ENCODE results near the gene RBM6.

- TF ChIP-seq CTCF (IDR thresholded peaks at IDR 0.05; ENCODE audit: low read length) (no peak), EZH2 (optimal IDR thresholded peaks at IDR 0.05; ENCODE audit: low read depth, low read length) (no peak)
Measured at GRCh38 chr3:49972656-49973055, 32.7 kb downstream of the RBM6 start.
